T-helper 17 cell (primary cell): ENCODE measurements around the gene INPP5A. TPM values are rescaled to one million over a fixed set of nuclear protein-coding genes. Genes with fewer than 3 reads are reported as not detected.
"Not testable (repeated sequence)": the region's sequence is repeated elsewhere in the genome, so short reads cannot be mapped to it uniquely, and the experiment has no call there.

Experiments used
- ATAC-seq: fragments of 150-1000 bp; cut with Tn5 transposase; 2 replicates; pipeline ENCODE4 v1.10.0; 2021; ENCODE audit warnings: mild to moderate bottlenecking, moderate library complexity
- DNase-seq, 3 donors: peaks; one replicate each; pipeline versions ENCODE4 v3.0.0 to v3.0.0-alpha.2; 2020 to 2021
- H3K9me3 ChIP-seq: one replicate; pipeline ENCODE4 v1.7.0; 2013; ENCODE audit warnings: low read length, mild to moderate bottlenecking; ENCODE audit not compliant: control insufficient read depth, poor library complexity, severe bottlenecking
- H3K27ac Mint-ChIP-seq: one replicate; pipeline ENCODE4 v1.8.0; 2022; ENCODE audit warnings: mild to moderate bottlenecking, moderate library complexity, mixed read lengths
- H3K27me3 Mint-ChIP-seq: one replicate; pipeline ENCODE4 v1.8.0; 2022; ENCODE audit warnings: mixed read lengths
- H3K36me3 Mint-ChIP-seq: one replicate; pipeline ENCODE4 v1.8.0; 2022; ENCODE audit warnings: low read depth, mixed read lengths
- H3K4me1 Mint-ChIP-seq: one replicate; pipeline ENCODE4 v1.8.0; 2022; ENCODE audit warnings: mild to moderate bottlenecking, mixed read lengths
- H3K4me3 Mint-ChIP-seq: one replicate; pipeline ENCODE4 v1.8.0; 2022; ENCODE audit warnings: mild to moderate bottlenecking, moderate library complexity, mixed read lengths
- total RNA-seq, 4 donors: library from RNA in 2 of 4; stranded (reverse) in 2 of 4; gene quantifications; one replicate each; pipeline ENCODE4 v1.2.3 and lab custom pipeline; 2022 to 2026

Gene INPP5A
- total RNA-seq, 2 donors from 2014 or later, result 17.6 to 24.7 TPM

DNA sequence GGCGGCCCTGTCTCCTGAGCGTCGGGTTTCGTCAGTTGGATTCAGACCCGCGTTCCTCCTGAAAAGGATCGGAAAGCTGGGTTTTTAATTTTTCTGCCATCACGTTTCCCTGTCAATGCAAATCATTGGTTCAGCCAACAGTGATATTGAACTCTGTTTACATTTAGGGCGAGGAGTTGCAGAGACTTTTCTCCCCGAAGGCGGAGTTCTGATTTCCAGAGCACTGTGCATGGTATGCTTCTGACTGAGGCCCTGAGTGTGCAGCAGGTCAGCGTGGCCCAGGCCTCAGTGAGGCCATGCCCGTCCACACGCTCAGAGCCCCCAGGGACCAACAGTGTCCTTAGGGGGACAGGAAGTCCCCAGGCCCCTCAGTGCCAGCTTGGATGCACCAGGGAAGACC lies 221.3 kb downstream of the INPP5A start:
- H3K4me1 Mint-ChIP-seq, result peaks cover under 1% of the 10 kb centered on the region
- no peak overlapping the region for H3K4me3 Mint-ChIP-seq
- no peak for ATAC-seq

GRCh38 chr10:132761395-132762060 lies 223.9 kb downstream of the INPP5A start:
- ATAC-seq (no peak), DNase-seq (no peak)
- H3K4me3 Mint-ChIP-seq, result no peak overlapping the region
- H3K4me1 Mint-ChIP-seq, result peaks cover 2% of the 10 kb centered on the region
- H3K9me3 ChIP-seq, result no peaks in the 10 kb centered on the region
- no peak overlapping the region for H3K27ac Mint-ChIP-seq
- no peaks in the 10 kb centered on the region for H3K27me3 Mint-ChIP-seq
- peaks cover 4% of the 10 kb centered on the region for H3K36me3 Mint-ChIP-seq

More for the DNA sequence above, 221.3 kb downstream of the INPP5A start:
- no peak for DNase-seq
- Mint-ChIP-seq H3K27me3 (no peaks in the 10 kb centered on the region), H3K27ac (no peak overlapping the region), H3K36me3 (peaks cover 4% of the 10 kb centered on the region)
- no peaks in the 10 kb centered on the region for H3K9me3 ChIP-seq

DNA sequence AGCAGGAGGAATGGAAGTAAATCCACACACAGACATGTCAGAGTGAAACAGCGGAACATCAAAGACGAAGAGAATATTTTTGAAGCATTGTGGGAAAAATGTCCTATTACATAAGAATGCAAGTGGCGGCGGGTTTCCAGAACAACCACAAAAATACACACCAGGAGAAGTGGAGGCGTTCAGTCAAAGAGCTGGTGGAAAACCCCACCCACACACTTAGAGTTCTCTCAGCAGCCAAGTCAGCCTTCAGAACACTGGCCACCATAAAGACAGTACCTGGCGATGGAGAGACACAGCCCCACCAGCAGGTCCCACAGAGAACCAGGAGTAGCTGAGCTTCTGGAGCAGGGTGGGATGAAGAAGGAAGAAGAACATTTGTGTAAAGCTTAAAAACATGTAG lies 224.7 kb downstream of the INPP5A start:
- Mint-ChIP-seq H3K27ac (no peak overlapping the region), H3K36me3 (peaks cover 5% of the 10 kb centered on the region), H3K27me3 (no peaks in the 10 kb centered on the region), H3K4me1 (peaks cover 2% of the 10 kb centered on the region), H3K4me3 (no peak overlapping the region)
- H3K9me3 ChIP-seq, result no peaks in the 10 kb centered on the region
- ATAC-seq (no peak), DNase-seq (no peak)

- peaks cover 2% of the 10 kb centered on the region for H3K4me1 Mint-ChIP-seq
- no peaks in the 10 kb centered on the region for H3K27me3 Mint-ChIP-seq
- H3K36me3 Mint-ChIP-seq, result peaks cover 5% of the 10 kb centered on the region
- H3K4me3 Mint-ChIP-seq, result no peak overlapping the region
- DNase-seq (no peak), ATAC-seq (no peak)
- no peaks in the 10 kb centered on the region for H3K9me3 ChIP-seq
- no peak overlapping the region for H3K27ac Mint-ChIP-seq
These were observed 226.0 kb downstream of the INPP5A start for GRCh38 chr10:132763545-132763944.

DNA sequence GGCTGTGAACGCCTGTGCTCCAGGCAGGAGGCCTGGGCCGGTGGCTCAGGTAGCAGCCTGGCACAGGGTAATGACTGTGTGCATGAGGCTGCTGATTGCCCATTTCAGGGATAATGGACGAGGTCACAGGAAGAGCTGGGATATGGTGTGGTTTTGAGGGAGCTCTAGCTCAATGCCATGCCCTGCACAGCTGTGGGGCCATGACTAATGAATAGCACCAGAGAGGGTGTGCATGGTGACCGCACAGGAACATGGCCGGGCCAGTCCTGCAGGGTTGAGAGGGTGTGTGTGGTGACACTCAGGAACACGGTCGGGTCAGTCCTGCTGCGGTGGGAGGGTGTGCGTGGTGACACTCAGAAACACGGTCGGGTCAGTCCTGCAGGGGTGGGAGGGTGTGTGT lies 226.5 kb downstream of the INPP5A start:
- no peaks in the 10 kb centered on the region for H3K27me3 Mint-ChIP-seq
- peaks cover 5% of the 10 kb centered on the region for H3K36me3 Mint-ChIP-seq
- H3K4me1 Mint-ChIP-seq, result peaks cover 2% of the 10 kb centered on the region
- no peak overlapping the region for H3K27ac Mint-ChIP-seq
- H3K4me3 Mint-ChIP-seq, result no peak overlapping the region
- no peak for DNase-seq
- no peak for ATAC-seq
- H3K9me3 ChIP-seq, result no peaks in the 10 kb centered on the region

DNA sequence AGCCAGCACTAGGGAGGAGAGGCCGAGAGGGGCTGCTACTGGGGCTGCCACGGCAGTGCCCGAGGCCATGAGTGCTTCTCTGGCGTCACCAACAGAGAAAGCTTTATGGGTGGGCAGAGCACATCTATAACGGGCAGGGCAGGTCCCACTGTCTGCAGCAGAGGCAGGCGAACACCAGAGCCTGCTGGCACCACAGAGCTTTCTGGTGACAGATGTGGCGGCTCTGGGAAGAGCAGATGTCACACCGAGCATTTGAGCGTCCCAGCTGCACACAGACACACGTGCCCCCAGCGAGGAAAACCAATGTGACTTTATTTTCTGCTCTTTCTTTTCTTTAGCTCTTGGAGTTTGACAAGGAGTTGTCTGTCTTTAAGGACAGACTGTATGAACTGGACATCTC lies 227.8 kb downstream of the INPP5A start:
- no peaks in the 10 kb centered on the region for H3K27me3 Mint-ChIP-seq
- H3K4me3 Mint-ChIP-seq, result no peak overlapping the region
- DNase-seq (no peak), ATAC-seq (no peak)
- H3K27ac Mint-ChIP-seq, result peak overlapping the region; percentile 49
- peaks cover 5% of the 10 kb centered on the region for H3K36me3 Mint-ChIP-seq
- H3K4me1 Mint-ChIP-seq, result peaks cover 2% of the 10 kb centered on the region
- no peaks in the 10 kb centered on the region for H3K9me3 ChIP-seq

GRCh38 chr10:132766291-132766690 lies 228.7 kb downstream of the INPP5A start:
- DNase-seq (no peak), ATAC-seq (no peak)
- Mint-ChIP-seq H3K36me3 (peaks cover 5% of the 10 kb centered on the region), H3K27ac (peak overlapping the region; percentile 49), H3K4me1 (peaks cover 2% of the 10 kb centered on the region), H3K4me3 (no peak overlapping the region), H3K27me3 (no peaks in the 10 kb centered on the region)
- H3K9me3 ChIP-seq, result no peaks in the 10 kb centered on the region

DNA sequence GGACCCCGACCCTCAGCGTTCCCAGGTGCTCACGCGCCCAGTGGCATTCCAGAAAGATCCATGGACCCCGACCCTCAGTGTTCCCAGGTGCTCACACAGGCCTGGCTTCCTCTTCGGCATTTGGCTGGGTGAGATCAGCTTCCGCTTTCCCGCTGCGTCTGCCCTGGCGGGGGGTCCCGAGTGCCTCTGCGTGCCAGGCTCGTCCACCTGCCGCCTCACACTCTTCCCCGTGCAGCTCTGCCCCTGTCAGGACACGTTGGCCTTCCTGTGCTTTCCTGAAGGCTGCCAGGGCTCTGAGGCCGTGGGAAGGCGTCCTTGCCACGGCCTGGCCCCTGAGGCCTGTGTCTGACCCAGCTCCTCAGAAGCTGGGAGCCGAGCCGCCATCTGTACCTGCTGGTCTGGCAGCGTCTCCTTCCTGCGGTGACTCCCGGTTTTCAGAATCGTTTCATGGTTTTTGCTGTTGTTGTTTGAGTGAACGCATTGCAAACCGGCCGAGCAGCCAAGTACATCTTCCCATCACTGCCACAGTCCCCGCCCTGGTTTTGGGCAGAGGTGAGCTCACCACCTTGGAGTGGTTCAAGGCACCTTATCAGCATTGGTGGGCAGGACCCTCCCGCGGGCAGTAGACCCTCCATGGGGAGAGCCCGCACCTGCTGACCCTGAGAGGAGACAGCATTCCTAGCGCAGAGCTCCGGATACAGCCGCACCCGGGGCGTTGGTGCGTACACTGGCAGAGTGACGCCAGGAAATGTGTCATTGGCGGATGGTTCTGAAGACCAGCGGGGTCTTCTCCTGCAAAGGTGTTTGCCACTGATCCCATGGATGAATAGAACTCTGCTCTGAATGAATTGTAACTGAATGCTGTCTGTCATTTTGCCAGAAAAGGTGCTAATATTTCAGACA lies 231.0 kb downstream of the INPP5A start:
- Mint-ChIP-seq H3K4me1 (peaks cover 2% of the 10 kb centered on the region), H3K27ac (no peak overlapping the region), H3K27me3 (no peaks in the 10 kb centered on the region), H3K36me3 (peaks cover 5% of the 10 kb centered on the region), H3K4me3 (no peak overlapping the region)
- H3K9me3 ChIP-seq, result no peaks in the 10 kb centered on the region
- no peak for ATAC-seq
- no peak for DNase-seq

DNA sequence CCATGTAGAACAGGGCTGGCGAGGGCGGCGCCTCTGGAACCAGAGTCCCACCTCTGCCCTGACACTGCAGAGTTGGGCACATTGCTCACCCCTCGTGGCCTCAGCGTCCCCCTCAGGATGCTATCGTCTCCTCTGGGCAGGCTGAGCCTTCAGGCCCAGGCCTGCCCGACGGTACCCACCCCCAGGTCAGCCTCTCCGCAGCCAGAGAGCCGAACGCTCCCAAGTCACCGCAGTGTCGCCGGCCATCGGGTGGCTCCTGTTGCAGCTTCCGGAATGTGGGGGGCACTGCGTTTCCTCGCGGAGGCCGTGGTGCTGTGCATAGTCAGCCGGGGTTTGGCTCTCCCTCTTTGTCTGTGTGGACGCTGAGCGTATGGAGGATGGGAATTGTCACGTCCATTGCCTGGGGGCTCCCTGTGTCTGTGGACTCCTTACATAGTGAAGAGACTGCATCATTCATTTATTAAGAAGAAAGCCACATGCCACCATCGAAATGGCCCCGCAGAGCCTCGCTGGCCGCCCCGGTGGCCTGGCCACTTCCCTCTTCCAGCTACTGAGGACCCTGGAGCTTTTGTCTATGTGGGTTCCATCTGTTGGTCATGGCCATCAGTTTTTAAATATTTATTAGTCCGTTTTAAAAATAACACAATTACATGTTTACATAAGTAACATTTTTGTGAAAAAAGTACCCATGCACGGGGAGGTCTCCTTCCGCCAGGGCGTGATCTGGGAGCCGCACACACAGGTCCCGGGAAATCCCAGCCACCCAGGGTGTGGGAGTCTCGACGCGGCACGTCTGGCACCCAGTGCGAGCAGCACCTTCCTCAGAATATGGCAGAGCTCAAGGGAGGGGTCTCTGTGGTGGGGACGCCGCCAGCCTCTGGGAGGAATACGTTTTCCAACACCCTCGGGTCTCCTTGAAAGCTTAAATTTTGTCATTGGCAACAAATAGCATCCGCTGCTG lies 232.8 kb downstream of the INPP5A start:
- no peaks in the 10 kb centered on the region for H3K27me3 Mint-ChIP-seq

GRCh38 chr10:132772816-132773215 lies 235.2 kb downstream of the INPP5A start:
- H3K4me3 Mint-ChIP-seq, H3K36me3 Mint-ChIP-seq, DNase-seq, H3K27ac Mint-ChIP-seq, ATAC-seq, H3K27me3 Mint-ChIP-seq, H3K4me1 Mint-ChIP-seq, H3K9me3 ChIP-seq: not testable (repeated sequence)

More for the DNA sequence above, 232.8 kb downstream of the INPP5A start:
- no peaks in the 10 kb centered on the region for H3K9me3 ChIP-seq
- Mint-ChIP-seq H3K36me3 (peaks cover 5% of the 10 kb centered on the region), H3K27ac (no peak overlapping the region), H3K4me3 (no peak overlapping the region), H3K4me1 (no peaks in the 10 kb centered on the region)
- DNase-seq (no peak), ATAC-seq (no peak)

GRCh38 chr10:132774181-132774901 lies 236.8 kb downstream of the INPP5A start:
- H3K27ac Mint-ChIP-seq, result peak overlapping the region; percentile 21
- H3K9me3 ChIP-seq, result no peaks in the 10 kb centered on the region
- H3K27me3 Mint-ChIP-seq, result no peaks in the 10 kb centered on the region
- no peak overlapping the region for H3K4me3 Mint-ChIP-seq
- no peaks in the 10 kb centered on the region for H3K4me1 Mint-ChIP-seq
- no peak for ATAC-seq
- DNase-seq, result no peak
- no peaks in the 10 kb centered on the region for H3K36me3 Mint-ChIP-seq
